ENCODE data around the gene PALS2.
A peak's percentile ranks its signal among the peaks of the same experiment; 100 is the strongest.

PALS2 gene

GRCh38 chr7:24572997-24573553, at the start of gene PALS2:
PALS2 (plus strand) TSS chr7:24573452; CDS start chr7:24623668, 50,216 bp downstream.
- TF ChIP-seq GATA2 (IDR thresholded peaks at IDR 0.05; ENCODE audit: low read depth, low read length), result no peak
- TF ChIP-seq GATA3 (IDR thresholded peaks at IDR 0.05; ENCODE audit: low read depth, low read length), result no peak

GRCh38 chr7:24531255-24531654, 42.0 kb upstream of the PALS2 start:
- TF ChIP-seq GATA2 (IDR thresholded peaks at IDR 0.05; ENCODE audit: low read depth, low read length) (no peak), GATA3 (IDR thresholded peaks at IDR 0.05; ENCODE audit: low read depth, low read length) (no peak)

- TF ChIP-seq GATA2 (IDR thresholded peaks at IDR 0.05; ENCODE audit: low read depth, low read length) (no peak), GATA3 (IDR thresholded peaks at IDR 0.05; ENCODE audit: low read depth, low read length) (no peak)
Observed at GRCh38 chr7:24536682-24537081, 36.6 kb upstream of the PALS2 start.

GRCh38 chr7:24540956-24541355, 32.3 kb upstream of the PALS2 start:
- TF ChIP-seq GATA3 (IDR thresholded peaks at IDR 0.05; ENCODE audit: low read depth, low read length) (no peak), GATA2 (IDR thresholded peaks at IDR 0.05; ENCODE audit: low read depth, low read length) (no peak)

DNA sequence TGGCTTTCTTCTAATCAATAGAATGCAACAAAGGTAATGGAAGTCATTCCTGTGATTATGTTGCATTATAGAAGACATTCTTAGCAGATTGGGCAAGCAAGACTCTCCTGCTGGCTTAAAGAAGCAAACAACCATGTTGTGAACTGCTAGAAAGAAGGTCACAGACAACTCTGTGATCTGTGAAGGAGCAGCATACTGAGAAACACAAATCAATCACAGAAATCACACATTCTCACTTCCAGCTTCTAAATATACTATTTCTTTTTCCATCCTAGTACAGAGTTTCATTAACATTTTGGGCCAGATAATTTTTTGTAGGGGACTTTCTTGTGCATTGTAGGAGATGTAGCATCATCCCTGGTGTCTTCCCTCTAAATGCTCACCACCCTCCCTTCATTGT, 28.0 kb upstream of the PALS2 start:
- TF ChIP-seq GATA2 (IDR thresholded peaks at IDR 0.05; ENCODE audit: low read depth, low read length) (no peak), GATA3 (IDR thresholded peaks at IDR 0.05; ENCODE audit: low read depth, low read length) (no peak)

GRCh38 chr7:24548390-24548789, 24.9 kb upstream of the PALS2 start:
- TF ChIP-seq GATA3 (IDR thresholded peaks at IDR 0.05; ENCODE audit: low read depth, low read length), result peak; percentile 97
- peak; percentile 91 for TF ChIP-seq GATA2 (IDR thresholded peaks at IDR 0.05; ENCODE audit: low read depth, low read length)

GRCh38 chr7:24549991-24550390, 23.3 kb upstream of the PALS2 start:
- no peak for TF ChIP-seq GATA2 (IDR thresholded peaks at IDR 0.05; ENCODE audit: low read depth, low read length)
- no peak for TF ChIP-seq GATA3 (IDR thresholded peaks at IDR 0.05; ENCODE audit: low read depth, low read length)

- TF ChIP-seq GATA3 (IDR thresholded peaks at IDR 0.05; ENCODE audit: low read depth, low read length) (no peak), GATA2 (IDR thresholded peaks at IDR 0.05; ENCODE audit: low read depth, low read length) (no peak)
Observed at GRCh38 chr7:24555184-24555583, 18.1 kb upstream of the PALS2 start.

- no peak for TF ChIP-seq GATA3 (IDR thresholded peaks at IDR 0.05; ENCODE audit: low read depth, low read length)
- no peak for TF ChIP-seq GATA2 (IDR thresholded peaks at IDR 0.05; ENCODE audit: low read depth, low read length)
Observed at GRCh38 chr7:24555719-24556118, 17.5 kb upstream of the PALS2 start.

GRCh38 chr7:24560772-24561171, 12.5 kb upstream of the PALS2 start:
- TF ChIP-seq GATA3 (IDR thresholded peaks at IDR 0.05; ENCODE audit: low read depth, low read length), result no peak

DNA sequence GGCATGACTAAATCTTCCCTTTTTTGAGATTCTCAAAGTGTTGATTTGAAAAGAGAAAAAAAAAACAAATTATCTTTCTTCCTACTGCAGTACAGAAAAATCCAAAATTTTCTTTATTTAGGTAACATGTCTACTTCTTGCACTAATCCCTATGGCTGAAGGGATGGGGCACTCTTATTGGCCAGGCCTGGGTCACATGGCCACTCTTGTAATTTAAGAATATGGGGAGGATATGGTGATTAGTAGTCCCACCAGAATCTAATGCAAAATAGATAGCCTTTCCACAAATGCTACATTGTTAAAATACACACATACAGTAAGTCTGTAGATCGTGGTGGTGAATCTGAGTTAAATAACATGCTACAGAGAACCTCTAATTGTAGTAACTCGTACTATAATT, 7.0 kb upstream of the PALS2 start:
- no peak for TF ChIP-seq GATA3 (IDR thresholded peaks at IDR 0.05; ENCODE audit: low read depth, low read length)
- no peak for TF ChIP-seq GATA2 (IDR thresholded peaks at IDR 0.05; ENCODE audit: low read depth, low read length)

DNA sequence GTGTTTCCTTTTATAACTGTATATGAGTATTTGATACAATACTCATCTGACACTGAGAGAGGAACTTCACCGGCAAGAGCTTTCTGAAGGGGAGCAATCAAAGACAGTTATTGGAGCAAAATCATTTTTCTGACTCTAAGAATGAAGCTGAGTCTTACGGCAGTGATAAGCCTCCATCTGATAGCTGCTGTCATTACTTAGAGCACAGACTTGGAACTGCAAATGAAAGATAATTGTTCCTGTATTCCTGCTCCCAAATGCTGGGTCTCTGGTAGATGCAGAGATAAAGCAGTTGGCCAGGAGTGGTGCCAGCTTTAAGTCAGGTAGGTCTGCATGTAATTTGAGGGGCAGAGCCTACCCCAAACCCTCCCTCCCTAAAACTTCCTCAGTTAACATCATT, 2.3 kb upstream of the PALS2 start:
- peak; percentile 79; the same call in 1 of the 2 replicates for TF ChIP-seq GATA2 (IDR thresholded peaks at IDR 0.05; ENCODE audit: low read depth, low read length)
- peak; percentile 30 for TF ChIP-seq GATA3 (IDR thresholded peaks at IDR 0.05; ENCODE audit: low read depth, low read length)

- TF ChIP-seq GATA2 (IDR thresholded peaks at IDR 0.05; ENCODE audit: low read depth, low read length), result no peak
- TF ChIP-seq GATA3 (IDR thresholded peaks at IDR 0.05; ENCODE audit: low read depth, low read length), result no peak
Observed at GRCh38 chr7:24572016-24572392, 1.2 kb upstream of the PALS2 start.

- TF ChIP-seq GATA3 (IDR thresholded peaks at IDR 0.05; ENCODE audit: low read depth, low read length), result no peak
- TF ChIP-seq GATA2 (IDR thresholded peaks at IDR 0.05; ENCODE audit: low read depth, low read length), result no peak
Observed at GRCh38 chr7:24572393-24572996, 757 bp upstream of the PALS2 start.

DNA sequence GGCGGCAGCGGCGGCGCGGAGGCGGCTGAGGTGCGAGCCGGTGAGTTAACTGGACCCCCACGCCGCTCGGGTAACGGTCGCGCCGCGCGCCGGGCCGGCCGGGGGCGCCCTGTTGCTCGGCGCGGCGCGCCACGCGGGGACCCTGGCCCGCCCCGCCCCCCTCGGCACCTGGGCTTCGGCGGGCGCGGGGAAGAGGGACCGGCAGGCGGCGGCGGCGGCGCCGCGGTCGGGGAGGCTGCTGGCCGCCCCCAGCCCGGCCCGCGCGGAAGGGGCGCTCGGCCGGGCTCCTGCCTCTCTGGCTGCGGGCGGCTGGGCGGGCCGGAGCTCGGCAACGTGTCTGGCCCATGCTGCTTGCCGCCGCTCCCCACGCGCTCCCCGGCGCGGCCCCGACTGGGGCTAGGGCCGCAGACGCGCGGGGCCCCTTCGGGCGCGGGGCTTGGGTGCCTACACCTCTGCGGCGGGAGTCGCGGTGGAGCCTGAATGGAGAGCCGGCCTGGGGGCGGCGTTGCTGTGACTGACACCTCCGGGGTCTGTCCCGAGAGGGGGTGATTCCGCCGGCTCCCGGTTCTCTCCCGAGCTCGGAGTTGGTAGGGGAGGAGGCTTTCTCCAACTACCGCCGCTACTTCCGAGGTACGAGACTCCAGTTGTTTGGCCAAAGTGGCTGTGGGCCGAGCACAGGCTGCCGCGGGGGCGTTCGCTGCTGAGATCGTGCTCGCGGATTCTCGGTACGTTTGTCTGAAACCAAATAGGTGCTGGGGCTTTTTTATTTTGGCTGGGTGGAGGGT, 494 bp downstream of the PALS2 start:
- TF ChIP-seq GATA2 (IDR thresholded peaks at IDR 0.05; ENCODE audit: low read depth, low read length) (no peak), GATA3 (IDR thresholded peaks at IDR 0.05; ENCODE audit: low read depth, low read length) (no peak)

Data from SH-SY5Y (cell line).